Activated CD4-positive, alpha-beta T cell treated with anti-CD3 and anti-CD28 coated beads, Interleukin-2, amount 50 U/mL, for 1 hour (primary cell): ENCODE results near the gene HSFX4.
"Not testable (repeated sequence)": the region's sequence is repeated elsewhere in the genome, so short reads cannot be mapped to it uniquely, and the experiment has no call there.

Experiments used
- DNase-seq: peaks from one replicate; pipeline ENCODE4 v3.0.0-alpha.2; 2020

The HSFX4 gene, protein sequence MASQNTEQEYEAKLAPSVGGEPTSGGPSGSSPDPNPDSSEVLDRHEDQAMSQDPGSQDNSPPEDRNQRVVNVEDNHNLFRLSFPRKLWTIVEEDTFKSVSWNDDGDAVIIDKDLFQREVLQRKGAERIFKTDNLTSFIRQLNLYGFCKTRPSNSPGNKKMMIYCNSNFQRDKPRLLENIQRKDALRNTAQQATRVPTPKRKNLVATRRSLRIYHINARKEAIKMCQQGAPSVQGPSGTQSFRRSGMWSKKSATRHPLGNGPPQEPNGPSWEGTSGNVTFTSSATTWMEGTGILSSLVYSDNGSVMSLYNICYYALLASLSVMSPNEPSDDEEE

DNA sequence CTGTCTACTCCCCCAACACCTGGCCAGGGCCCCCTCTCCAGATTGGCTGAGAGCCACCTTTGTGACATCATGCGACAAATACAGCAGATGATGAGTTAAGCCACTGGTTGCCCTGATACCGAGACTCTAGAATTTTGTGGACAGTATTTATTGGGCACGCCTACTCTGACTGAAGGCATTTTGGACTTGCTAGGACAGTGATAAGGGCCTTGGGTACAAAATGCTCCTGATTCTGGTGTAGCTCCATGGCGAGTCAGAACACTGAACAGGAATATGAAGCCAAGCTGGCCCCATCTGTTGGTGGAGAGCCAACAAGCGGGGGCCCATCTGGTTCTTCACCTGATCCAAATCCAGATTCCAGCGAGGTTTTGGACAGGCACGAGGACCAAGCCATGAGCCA is at the start of gene HSFX4:
Gene HSFX4 (plus strand): TSS at position 174 of the 400 bp plus-strand sequence. CDS start 72 bp downstream, at position 246.
- DNase-seq = not testable (repeated sequence)

DNA sequence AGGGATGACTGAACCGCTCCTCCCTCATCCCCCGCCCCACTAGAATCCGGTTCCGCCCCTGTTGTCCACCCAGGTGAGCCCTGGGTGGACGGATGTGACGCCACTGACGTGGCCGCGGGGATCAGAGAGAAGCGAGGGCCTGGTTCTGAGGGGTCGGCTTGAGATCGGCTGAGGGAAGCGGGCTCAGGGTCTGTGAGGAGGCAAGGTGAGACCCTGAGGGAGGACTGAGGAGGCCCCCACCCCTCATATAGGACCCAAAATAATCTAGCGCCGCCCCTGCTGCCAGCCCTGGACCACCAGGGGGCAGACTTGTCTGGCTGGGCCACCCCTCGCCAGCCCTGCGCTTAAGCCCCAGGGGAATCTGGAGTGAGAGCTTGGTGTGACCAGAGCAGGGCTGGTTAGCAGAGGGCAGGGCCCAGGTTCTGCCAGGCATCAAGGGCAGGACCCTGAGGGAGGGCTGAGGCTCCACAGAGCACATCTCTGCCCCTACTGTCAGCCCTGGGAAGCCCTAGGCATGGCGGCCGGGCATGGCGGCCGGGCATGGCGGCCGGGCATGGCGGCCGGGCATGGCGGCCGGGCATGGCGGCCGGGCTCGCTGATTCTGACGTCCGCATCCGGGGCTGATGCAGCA is 48.2 kb upstream of the HSFX4 start, which contains the start of gene MAGEA8:
Gene MAGEA8 (plus strand): TSS at position 103 of the 631 bp plus-strand sequence. CDS start 3,090 bp downstream, outside the sequence.
- DNase-seq = no peak

DNA sequence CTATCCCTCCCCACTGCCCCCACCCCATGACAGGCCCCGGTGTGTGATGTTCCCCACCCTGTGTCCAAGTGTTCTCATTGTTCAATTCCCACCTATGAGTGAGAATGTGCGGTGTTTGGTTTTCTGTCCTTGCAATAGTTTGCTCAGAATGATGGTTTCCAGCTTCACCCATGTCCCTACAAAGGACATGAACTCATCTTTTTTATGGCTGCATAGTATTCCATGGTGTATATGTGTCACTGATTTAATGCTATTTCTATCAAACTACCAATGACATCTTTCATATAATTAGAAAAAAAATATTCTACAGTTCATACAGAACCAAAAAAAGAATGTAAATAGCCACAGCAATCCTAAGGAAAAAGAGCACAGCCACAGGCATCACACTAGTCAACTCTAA is 38.5 kb upstream of the HSFX4 start:
- not testable (repeated sequence) for DNase-seq

DNA sequence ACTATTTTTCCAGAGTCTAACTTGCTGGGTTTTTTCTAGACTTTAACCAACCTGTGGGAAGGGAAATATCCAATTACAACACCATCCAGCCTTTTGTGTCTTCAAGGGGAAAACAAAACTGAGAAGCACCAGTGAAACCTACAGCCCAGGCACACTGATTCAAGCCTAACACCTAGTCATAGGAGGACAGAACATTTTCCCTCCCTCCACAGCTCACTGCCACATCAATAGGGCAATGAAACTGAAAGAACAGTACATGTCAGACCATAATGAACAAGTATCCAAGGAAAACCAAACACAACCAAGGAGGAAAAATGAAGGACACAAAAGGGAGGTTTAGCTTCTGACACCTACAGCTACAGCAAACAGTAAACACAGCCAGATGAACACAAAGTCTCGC is 30.8 kb upstream of the HSFX4 start:
- DNase-seq = no peak

DNA sequence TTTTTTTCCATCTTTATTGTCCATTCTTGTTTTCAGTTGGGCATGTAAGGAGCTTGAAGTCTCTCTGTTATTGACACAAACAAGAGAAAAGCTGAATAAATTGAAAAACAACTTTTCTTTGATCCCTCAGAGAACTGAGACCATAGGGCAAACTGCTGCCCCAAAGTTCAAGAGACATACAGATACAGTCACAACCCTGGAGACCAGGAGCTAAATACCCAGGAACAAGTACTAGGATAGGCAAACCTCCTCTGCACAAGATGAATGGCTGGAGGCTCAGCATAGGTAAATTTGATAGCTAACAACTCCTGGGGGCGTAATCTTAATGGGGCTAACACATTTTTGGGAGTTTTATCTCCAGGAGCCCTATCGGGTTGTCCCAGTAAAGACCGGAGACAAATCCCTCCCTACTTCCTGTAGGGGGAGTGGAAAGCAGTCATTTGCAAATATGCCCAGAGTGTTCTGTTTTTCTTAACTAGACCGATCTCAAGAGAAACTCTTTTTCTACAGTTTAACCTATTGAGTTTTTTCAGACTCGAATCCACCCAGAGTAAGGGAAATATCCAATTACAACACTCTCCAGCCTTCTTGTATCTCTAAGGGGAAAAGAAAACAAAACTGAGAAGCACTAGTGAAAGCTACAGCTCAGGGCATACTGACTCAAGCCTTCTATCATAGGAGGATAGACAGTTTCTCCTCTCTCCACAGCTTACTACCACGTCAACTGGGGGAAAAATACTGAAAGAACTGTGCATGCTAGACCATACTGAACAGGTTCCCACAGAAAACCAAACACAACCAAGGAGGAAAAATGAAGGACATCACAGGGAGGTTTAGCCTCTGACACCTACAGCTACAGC is 25.3 kb upstream of the HSFX4 start:
- no peak for DNase-seq

DNA sequence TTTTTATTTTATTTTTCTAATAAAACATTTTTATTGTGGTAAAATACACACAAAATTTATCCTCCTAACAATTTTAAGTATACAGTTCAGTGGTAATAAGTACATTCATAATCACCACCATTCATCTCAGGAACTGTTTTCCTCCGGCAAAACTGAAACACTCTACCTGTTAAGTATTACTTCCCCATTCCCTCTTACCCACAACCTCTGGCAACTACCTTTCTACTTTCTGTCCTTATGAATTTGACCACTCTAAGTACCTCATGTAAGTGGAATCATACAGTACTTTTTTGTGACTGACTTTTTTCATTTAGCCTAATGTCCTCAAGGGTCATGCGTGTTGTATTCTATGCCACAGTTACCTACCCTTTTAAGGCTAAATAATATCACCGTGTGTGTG is 21.1 kb upstream of the HSFX4 start:
- DNase-seq = no peak

DNA sequence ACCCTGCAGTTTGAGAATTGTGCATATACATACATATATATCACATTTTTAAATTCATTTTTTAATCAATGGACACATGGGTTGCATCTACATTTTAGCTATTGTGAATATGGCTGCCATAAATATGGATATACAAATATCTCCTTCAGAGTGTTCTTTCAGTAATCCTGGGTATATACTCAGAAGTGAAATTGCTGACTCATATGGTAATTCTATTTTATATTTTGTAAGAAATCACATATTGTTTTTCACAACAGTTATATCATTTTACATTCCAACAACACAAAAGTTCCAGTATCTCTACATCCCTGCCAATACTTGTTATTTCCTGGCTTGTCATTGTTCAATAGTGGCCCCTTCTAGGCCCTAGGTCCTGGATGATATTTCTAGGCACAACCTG is 20.6 kb upstream of the HSFX4 start:
- no peak for DNase-seq

DNA sequence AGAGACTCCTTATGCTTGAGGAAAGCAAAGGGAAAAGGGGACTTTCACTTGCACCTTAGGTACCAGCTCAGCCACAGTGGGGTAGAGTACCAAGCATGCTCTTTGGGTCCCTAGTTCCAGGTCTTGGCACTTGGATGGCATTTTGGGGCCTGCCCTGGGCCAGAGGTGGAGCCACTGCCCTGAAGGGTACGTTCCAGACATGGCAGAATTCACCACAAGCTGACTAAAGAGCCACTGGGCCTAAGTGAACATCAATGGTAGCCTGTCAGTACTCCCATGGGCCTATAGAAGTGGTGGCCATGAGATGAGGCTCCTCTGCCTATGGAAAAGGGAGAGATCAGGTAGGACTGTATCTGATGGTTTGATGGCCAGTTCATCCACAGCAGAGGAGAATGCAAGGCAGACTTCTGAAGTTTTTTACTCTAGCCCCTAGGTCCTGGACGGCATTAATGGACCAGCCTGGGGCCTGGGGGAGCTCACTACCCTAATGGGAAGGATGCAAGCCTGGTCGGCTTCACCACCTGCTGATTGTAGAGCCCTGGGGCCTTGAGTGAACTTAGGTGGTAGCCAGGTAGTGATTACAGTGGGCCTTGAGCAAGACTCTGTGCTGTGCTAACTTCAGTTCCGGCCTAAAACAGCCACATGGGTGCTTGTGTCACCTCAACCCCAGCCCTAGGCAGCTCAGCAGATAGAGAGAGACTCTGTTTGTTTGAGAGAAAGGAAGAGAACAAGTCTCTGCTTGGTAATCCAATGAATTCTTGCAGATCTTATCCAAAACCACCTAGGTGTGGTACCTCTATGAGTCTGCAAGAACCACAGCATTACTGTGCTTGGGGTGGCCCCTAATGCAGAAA is 19.8 kb upstream of the HSFX4 start:
- DNase-seq = no peak

DNA sequence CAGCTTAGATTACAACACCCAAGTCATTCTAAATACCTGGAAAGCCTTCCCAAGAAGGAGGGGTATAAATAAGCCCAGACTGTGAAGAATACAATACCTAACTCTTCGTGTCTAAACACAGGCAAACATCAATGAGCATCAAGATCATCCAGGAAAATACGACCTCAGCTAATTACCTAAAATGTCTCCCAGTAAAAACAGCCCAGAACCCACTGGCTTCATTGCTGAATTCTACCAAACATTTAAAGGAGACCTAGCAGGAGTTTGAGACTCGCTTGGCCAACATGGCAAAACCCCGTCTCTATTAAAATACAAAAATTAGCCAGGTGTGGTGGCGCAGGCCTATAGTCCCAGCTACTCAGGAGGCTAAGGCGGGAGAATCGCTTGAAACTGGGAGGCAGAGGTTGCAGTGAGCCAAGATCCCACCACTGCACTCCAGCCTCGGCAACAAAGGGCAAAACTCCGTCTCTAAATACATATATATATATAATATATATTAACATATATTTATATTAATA is 19.1 kb upstream of the HSFX4 start:
- no peak for DNase-seq

DNA sequence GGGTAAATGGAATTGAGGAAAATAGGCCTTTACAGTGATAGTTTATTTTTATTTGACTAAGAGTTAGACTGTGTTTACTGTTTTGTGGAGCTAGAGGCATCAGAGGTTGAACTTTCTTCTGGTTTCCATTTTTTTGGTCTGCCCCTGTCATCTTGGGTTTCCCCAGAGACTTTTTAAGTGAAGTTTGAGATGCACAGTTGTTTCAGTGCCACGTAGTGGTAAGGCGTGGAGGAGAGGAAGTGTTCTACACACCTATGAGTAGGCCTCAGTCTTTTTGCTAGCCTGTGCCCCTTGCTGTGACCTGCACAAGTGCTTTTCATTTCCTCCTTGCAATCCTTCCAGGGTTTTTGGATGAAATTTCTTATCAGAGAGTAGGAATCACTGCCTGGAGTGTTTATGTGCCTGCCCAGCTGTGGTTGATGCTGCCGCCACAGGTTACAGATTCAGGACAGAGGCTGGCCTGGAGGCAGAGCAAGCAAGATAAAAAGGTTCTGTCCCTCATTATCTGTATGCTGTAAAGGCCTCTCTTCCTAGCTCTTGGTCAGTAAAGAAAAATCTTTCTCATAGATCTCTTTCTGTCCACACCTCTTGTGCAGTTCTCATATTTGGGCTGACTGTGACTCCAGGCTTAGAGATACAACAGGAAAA is 12.5 kb upstream of the HSFX4 start:
- DNase-seq = no peak

DNA sequence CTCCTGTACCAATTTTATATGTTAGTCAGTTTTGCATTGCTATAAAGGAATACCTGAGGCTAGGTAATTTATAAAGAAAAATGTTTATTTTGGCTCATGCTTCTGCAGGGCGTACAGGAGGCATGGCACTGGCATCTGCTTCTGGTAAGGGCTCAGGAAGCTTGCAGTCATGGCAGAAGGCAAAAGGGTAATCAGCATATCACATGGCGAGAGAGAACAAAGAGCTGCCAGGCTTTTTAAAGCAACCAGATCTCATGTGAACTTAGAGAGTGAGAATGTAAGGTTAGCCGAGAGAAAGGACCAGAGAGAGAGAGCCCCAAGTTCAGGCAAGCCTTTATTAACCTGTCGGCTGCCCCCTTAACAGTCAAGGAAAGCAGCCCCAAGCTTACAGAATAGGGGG is 5.5 kb upstream of the HSFX4 start:
- DNase-seq = not testable (repeated sequence)

DNA sequence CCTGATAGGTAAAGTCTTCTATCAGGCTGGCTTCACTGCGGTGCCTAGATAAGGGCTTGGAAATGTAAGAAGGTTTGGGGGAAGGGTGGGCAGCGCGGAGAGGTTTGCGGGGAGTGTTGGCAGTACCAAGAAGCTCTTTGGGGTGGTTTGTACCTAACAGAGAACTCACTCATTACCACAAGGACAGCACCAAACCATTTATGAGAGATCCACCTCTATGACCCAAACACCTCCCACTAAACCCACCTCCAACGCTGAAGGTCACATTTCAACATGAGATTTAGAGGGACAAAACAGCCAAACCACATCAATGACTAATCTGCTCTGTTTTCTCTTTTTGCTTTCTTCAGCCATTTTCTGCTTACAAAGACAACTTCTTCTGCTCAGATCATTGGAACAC is 4.9 kb upstream of the HSFX4 start:
- not testable (repeated sequence) for DNase-seq

DNA sequence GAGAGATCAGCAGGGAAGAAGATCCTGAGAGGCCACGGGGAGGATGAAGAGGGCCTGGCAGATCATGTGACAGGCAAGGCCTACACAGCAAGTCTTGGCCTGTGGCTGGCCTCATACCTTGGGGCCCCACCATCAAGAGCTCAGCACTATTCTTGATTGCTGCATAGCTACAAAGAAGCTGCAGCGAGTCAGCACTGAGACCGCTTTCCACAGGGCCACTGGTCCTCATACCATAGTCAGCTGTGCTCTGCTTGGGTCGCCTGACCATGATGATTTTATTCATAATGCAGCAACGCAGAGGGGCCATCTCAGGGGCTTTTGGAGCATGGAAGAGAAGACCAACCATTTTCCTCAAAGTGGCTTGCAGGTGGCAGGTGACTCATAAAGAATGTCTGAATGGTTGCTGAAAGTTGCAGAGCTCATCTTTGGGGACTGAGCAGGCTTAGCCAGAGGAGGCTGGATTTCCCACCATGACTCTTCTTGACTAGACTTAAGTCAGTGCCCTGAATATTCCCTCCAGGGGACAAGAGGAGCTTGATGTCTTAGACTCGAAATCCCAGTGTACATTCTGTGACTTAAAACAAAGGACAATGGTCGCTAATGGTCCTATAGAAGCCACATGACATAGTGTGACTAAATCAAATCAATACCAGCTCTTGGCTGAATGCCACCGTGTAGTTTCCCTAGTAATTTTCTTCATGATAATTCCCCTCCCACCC is 2.0 kb upstream of the HSFX4 start:
- DNase-seq = not testable (repeated sequence)

DNA sequence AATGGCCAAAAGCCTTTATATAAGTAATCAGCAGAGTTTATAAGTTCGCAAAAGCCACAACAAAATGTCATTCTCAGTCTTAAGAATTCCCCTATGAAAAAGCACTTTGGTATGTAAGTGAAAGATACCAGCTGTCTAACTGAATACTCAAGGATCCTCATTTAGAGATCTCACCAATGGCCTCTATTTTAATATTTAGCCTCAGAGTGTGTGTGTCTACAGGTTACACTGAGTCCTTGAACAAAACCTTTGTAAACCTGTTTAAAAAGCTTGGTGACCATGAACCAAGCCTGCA is 1.5 kb upstream of the HSFX4 start:
- not testable (repeated sequence) for DNase-seq

DNA sequence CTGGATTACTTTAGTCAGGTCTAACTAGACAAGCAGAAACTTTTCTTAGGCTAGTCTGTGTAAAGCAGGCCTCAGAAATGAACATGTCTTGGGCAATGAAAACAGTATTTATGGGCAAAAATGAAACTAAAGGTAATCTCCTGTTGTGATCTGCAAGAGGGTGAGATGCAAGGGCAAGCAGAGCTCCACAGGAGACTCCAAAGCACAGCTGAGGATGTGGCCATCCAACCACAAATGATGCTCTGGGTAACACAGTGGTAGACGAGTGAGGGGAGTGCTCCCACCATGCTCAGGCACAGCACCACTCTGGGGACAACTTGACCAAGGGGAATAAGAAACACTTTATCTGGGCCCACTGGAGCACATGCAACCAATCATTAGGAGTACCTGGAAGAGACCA is 738 bp upstream of the HSFX4 start:
- not testable (repeated sequence) for DNase-seq

DNA sequence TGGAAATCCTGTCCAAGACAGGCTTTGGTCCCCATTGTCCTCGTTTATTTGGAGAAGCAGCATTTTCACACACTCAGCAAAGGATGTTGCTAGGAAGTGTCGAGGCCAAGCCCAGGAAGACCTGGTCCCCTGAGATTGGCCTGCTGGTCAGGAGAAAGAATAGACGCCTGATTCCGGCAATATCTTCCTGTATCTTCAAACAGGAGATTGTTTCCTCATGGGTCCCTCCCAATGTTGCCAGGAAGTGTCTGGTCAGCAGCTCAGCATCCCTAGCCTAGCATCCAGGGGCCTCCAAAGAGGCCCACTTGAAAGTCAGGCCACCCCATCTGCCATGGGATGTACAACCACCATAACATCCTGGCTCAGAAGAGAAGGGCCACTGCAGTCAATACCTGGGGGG is 2.0 kb downstream of the HSFX4 start:
- DNase-seq = not testable (repeated sequence)

DNA sequence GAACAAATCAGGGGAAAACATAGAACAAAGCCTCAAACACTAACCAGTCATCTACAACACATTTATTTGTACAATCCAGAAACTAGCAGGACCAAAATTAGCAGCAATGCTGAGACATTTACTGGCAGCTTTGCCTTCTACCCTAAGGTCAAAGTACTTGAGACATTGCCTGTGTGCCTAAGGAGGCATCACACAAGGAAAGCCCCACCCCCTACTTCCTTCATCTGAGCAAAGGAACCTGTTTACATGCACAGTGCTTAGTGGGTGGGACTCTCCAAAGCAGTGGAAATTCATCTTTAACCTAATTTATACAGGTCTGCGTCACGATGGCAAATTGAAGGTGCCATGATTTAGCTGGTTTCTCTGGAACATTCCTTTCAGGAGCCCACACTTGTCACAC is 2.8 kb downstream of the HSFX4 start:
- DNase-seq = not testable (repeated sequence)

DNA sequence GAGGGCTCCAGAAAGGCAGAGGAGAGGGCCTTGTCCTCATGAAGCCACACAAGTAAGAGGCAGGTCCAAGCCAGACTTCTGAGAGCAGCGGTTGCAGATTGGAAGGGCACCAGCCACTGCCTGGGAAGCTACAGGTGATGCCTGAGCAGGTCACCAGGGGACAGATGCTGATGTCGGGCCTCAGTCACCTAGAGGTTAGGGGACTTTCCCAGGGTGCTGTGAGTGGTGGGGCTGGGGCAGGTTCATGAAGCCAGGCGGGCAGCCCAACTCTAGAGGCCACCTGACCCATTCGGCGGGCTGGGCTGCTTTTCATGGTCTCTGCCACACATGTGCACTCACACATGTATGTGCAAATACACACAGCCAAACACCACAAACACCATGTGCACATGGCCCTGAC is 3.6 kb downstream of the HSFX4 start:
- not testable (repeated sequence) for DNase-seq

DNA sequence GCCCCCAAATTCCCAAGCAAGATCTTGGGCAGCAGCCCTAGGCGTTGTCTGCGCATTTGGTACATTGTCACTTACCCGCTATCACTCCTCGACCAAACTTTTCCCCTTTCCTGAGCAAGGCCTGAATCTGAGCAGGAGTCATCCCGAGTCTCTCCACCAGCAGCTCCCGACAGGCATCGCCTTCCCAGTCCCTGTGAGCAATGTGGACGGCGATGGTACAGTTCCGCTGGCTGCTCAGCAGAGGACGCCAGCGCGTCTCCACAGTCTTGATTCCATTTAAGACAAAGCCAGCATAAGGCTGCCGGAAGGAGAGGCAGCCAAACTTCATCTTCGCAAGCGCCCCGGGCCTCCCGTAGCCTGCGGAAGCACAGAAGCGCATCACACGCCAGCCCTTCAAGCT is 4.2 kb downstream of the HSFX4 start:
- DNase-seq = not testable (repeated sequence)

DNA sequence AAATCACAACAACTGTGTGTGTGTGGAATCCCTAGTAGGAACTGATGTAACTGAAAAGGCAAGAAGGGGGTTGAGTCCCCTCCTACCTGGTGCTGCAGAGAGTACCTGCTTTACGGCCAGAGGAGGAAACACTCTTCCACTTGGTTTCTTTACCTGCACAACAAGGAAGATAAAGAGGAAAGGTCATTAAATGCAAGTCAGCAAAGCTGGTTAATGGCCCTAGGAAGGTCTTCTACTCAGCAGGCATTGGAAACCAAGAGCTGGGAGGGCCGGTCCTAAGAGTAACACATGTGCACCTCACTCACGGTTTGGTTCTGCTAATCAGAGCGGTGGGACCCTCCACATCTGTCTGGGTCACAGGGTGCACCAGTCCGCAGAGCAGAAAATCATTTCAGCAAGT is 8.0 kb downstream of the HSFX4 start:
- DNase-seq = not testable (repeated sequence)

DNA sequence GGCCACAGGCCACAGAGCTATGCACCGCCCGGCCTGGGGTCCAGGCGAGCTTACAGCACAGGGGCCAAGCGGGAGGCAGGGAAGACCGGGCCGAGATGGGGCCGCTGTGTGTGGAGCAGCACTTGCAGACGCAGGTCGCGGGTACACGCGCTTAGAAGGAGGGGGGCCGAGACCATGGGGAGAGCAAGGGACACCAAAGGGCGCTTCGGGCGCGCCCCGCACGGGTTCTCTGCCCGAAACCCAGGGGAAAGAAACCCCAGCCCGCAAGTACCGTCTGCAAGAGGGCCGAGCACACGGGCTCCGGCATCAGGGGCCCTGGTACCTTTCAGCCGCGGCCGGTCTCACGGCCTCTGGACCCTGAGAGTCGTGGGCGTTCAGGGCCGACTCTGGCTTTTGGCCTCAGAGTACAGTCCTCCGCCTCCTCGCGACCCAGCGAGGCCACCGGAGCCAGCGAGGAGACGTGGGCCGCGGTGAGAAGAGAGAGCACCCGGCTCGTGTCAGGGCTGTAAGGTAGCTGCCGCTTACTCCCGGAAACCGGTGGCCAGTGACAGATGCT is 8.6 kb downstream of the HSFX4 start:
- DNase-seq = peak; percentile 13
